GM12891 (cell line): ENCODE results near the gene VWC2.

ENCODE experiments used
- POLR2A ChIP-seq: IDR thresholded peaks from 2 replicates; pipeline ENCODE4 v1.6.1; 2011; ENCODE audit warnings: low read depth, low read length, control low read depth
- POLR2AphosphoS5 ChIP-seq: IDR thresholded peaks from 2 replicates; pipeline ENCODE4 v1.6.1; 2011; ENCODE audit warnings: low read depth, low read length, control low read depth
- SPI1 ChIP-seq: IDR thresholded peaks from 2 replicates; pipeline ENCODE4 v1.6.1; 2011; ENCODE audit warnings: low read depth, low read length, control low read depth
- TAF1 ChIP-seq: IDR thresholded peaks from 2 replicates; pipeline ENCODE4 v1.6.1; 2011; ENCODE audit warnings: low read depth, low read length, control low read depth

GRCh38 chr7:49768254-49768653 is 5.2 kb upstream of the VWC2 start:
- TF ChIP-seq TAF1 (no peak), POLR2AphosphoS5 (no peak), POLR2A (no peak), SPI1 (no peak)
